Stimulated activated CD8-positive, alpha-beta memory T cell treated with anti-CD3 and anti-CD28 coated beads, Interleukin-2, amount 100 ng/mL, for 1 hour (primary cell): ENCODE measurements around the gene PWP2.
"Not testable (repeated sequence)": the region's sequence is repeated elsewhere in the genome, so short reads cannot be mapped to it uniquely, and the experiment has no call there.

ENCODE experiments used
- DNase-seq, 2 donors: peaks; one replicate each; pipeline ENCODE4 v3.0.0-alpha.2; 2020; ENCODE audit warnings: low read depth in 2 of 2

PWP2 gene

GRCh38 chr21:44138039-44138438 lies 30.8 kb downstream of the PWP2 start:
- DNase-seq: not testable (repeated sequence)

- DNase-seq: not testable (repeated sequence)
Measured at GRCh38 chr21:44139787-44140551, 32.8 kb downstream of the PWP2 start.

GRCh38 chr21:44140552-44140932 lies 33.3 kb downstream of the PWP2 start:
- not testable (repeated sequence) for DNase-seq

- DNase-seq: not testable (repeated sequence)
Measured at GRCh38 chr21:44142470-44142869, 35.3 kb downstream of the PWP2 start.

GRCh38 chr21:44143380-44143779 lies 36.2 kb downstream of the PWP2 start:
- DNase-seq: not testable (repeated sequence)

GRCh38 chr21:44143996-44144395 lies 36.8 kb downstream of the PWP2 start:
- not testable (repeated sequence) for DNase-seq

GRCh38 chr21:44144784-44145602 lies 37.8 kb downstream of the PWP2 start:
- not testable (repeated sequence) for DNase-seq

- DNase-seq: not testable (repeated sequence)
Measured at GRCh38 chr21:44145616-44146015, 38.4 kb downstream of the PWP2 start.

GRCh38 chr21:44147108-44147507 lies 39.9 kb downstream of the PWP2 start:
- DNase-seq: not testable (repeated sequence)

GRCh38 chr21:44150255-44150654 lies 43.1 kb downstream of the PWP2 start:
- not testable (repeated sequence) for DNase-seq

- not testable (repeated sequence) for DNase-seq
Measured at GRCh38 chr21:44153214-44153888, 46.2 kb downstream of the PWP2 start.

GRCh38 chr21:44153889-44154228 lies 46.7 kb downstream of the PWP2 start:
- peak in 1 of 2 donors; percentile 0 for DNase-seq

GRCh38 chr21:44154816-44155230 lies 47.6 kb downstream of the PWP2 start:
- not testable (repeated sequence) for DNase-seq

- DNase-seq: not testable (repeated sequence)
Measured at GRCh38 chr21:44155231-44155993, 48.2 kb downstream of the PWP2 start.

- DNase-seq: not testable (repeated sequence)
Measured at GRCh38 chr21:44155994-44156380, 48.8 kb downstream of the PWP2 start.

GRCh38 chr21:44157439-44158081 lies 50.4 kb downstream of the PWP2 start:
- DNase-seq: not testable (repeated sequence)

GRCh38 chr21:44158082-44158468 lies 50.9 kb downstream of the PWP2 start:
- DNase-seq: not testable (repeated sequence)

- peak in 1 of 2 donors; percentile 0 for DNase-seq
Measured at GRCh38 chr21:44159349-44160297, 52.4 kb downstream of the PWP2 start.

- DNase-seq: not testable (repeated sequence)
Measured at GRCh38 chr21:44160298-44160672, 53.1 kb downstream of the PWP2 start.

- not testable (repeated sequence) for DNase-seq
Measured at GRCh38 chr21:44160821-44161220, 53.6 kb downstream of the PWP2 start.
